ENCODE measurements around the gene ITGA1. TPM values are rescaled to one million over a fixed set of nuclear protein-coding genes. Genes with fewer than 3 reads are reported as not detected.

Gene ITGA1
- total RNA-seq, 1 experiment from 2014 or later = 26.4 TPM

DNA sequence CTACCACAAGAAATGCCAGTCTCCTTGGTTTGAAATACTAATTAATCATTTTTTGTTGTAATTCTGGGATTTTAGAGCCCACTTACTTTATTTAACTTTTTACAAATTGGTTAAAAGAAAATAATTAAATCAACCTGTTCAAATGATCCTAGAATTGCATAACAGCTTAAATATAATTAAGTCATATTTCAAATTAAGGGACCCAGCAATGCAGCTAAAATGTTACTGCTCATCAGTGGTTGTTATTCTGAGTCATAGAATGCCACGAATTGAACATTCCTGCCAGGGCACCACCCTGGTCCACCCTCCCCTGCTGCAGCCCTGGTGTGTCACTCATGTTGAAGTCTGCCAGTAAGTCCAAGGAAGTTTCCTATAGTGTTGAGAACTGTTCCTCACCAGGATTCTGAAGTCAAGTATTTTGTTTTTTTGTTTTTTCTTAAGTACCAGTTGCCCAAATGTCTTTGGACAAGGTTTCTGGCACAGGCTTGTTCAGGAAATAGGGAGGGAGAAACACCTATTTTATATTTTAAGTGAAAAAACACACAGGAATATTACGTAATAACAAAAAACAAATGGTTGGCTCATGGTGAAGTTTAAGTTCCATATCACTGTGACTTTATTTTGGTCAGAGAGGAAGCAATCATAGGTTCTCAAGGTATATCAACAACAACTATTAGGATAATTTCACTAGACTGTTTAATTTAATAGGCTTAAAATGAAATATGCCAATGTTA is 4.3 kb upstream of the ITGA1 start:
- Mint-ChIP-seq H3K27me3 (ENCODE audit: insufficient read depth, unreplicated experiment) (peaks cover 10% of the 10 kb centered on the region), H3K4me1 (ENCODE audit: low read depth, unreplicated experiment) (peaks cover 10% of the 10 kb centered on the region), H3K9me3 (ENCODE audit: unreplicated experiment) (no peaks in the 10 kb centered on the region), H3K27ac (ENCODE audit: unreplicated experiment) (no peak overlapping the region), H3K36me3 (ENCODE audit: insufficient read depth, unreplicated experiment) (peaks cover 6% of the 10 kb centered on the region), H3K4me3 (ENCODE audit: unreplicated experiment) (no peak overlapping the region)
- no peaks in the 10 kb centered on the region for H3K36me3 ChIP-seq (ENCODE audit: control insufficient read depth, insufficient read depth, low read length)
- no peaks in the 10 kb centered on the region for H3K9me3 ChIP-seq
- ChIA-PET POLR2A (no interaction called here), CTCF (no interaction called here)
- no peak overlapping the region for H3K4me3 ChIP-seq (ENCODE audit: low read depth, low read length)
- no peaks in the 10 kb centered on the region for H3K27me3 ChIP-seq (replicated peaks; ENCODE audit: control insufficient read depth, insufficient read depth, low read length)
- intact Hi-C loops (cut with micrococcal nuclease; ENCODE audit: unreplicated experiment) = no loop called here
- no peaks in the 10 kb centered on the region for H3K4me1 ChIP-seq
- no peak for DNase-seq
- no TSS peak for BruUV-seq (replicated peaks)
- TF ChIP-seq, protein P1, sequence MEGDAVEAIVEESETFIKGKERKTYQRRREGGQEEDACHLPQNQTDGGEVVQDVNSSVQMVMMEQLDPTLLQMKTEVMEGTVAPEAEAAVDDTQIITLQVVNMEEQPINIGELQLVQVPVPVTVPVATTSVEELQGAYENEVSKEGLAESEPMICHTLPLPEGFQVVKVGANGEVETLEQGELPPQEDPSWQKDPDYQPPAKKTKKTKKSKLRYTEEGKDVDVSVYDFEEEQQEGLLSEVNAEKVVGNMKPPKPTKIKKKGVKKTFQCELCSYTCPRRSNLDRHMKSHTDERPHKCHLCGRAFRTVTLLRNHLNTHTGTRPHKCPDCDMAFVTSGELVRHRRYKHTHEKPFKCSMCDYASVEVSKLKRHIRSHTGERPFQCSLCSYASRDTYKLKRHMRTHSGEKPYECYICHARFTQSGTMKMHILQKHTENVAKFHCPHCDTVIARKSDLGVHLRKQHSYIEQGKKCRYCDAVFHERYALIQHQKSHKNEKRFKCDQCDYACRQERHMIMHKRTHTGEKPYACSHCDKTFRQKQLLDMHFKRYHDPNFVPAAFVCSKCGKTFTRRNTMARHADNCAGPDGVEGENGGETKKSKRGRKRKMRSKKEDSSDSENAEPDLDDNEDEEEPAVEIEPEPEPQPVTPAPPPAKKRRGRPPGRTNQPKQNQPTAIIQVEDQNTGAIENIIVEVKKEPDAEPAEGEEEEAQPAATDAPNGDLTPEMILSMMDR (IDR thresholded peaks at IDR 0.05; ENCODE audit: insufficient read depth in 1 of 2, low read depth in 1 of 2, low read length in 1 of 2, severe bottlenecking in 1 of 2, unreplicated experiment in 1 of 2) = no peak

DNA sequence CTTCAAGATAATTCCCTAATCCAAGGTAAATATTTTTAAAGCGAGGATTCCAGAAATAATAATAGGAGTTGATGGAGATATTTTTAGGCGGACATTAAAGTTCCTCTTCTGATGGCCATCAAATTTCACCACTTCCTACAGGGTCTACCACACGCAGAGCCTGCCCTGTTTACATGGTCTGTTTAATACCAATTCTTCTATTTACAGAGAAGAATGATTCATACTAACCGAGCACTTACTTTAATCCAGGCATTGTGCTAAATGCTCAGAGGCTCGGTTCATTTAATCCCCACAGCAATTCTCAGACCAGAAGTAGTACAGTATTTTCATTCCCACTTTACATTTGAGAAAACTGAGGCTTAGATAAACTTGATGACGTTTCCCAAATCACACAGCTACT is 3.0 kb upstream of the ITGA1 start:
- Mint-ChIP-seq H3K27me3 (ENCODE audit: insufficient read depth, unreplicated experiment) (peaks cover 5% of the 10 kb centered on the region), H3K4me3 (ENCODE audit: unreplicated experiment) (no peak overlapping the region), H3K36me3 (ENCODE audit: insufficient read depth, unreplicated experiment) (peaks cover 6% of the 10 kb centered on the region), H3K4me1 (ENCODE audit: low read depth, unreplicated experiment) (peaks cover 18% of the 10 kb centered on the region), H3K9me3 (ENCODE audit: unreplicated experiment) (no peaks in the 10 kb centered on the region), H3K27ac (ENCODE audit: unreplicated experiment) (no peak overlapping the region)
- no peaks in the 10 kb centered on the region for H3K27me3 ChIP-seq (replicated peaks; ENCODE audit: control insufficient read depth, insufficient read depth, low read length)
- H3K9me3 ChIP-seq = no peaks in the 10 kb centered on the region
- peaks cover 8% of the 10 kb centered on the region for H3K4me1 ChIP-seq
- DNase-seq = no peak
- POLR2A ChIA-PET = no interaction called here
- H3K36me3 ChIP-seq (ENCODE audit: control insufficient read depth, insufficient read depth, low read length) = no peaks in the 10 kb centered on the region
- intact Hi-C loops (cut with micrococcal nuclease; ENCODE audit: unreplicated experiment) = no loop called here
- TF ChIP-seq, protein P1 (IDR thresholded peaks at IDR 0.05; ENCODE audit: insufficient read depth in 1 of 2, low read depth in 1 of 2, low read length in 1 of 2, severe bottlenecking in 1 of 2, unreplicated experiment in 1 of 2) = no peak
- CTCF ChIA-PET = no interaction called here
- H3K4me3 ChIP-seq (ENCODE audit: low read depth, low read length) = no peak overlapping the region
- BruUV-seq (replicated peaks) = no TSS peak

DNA sequence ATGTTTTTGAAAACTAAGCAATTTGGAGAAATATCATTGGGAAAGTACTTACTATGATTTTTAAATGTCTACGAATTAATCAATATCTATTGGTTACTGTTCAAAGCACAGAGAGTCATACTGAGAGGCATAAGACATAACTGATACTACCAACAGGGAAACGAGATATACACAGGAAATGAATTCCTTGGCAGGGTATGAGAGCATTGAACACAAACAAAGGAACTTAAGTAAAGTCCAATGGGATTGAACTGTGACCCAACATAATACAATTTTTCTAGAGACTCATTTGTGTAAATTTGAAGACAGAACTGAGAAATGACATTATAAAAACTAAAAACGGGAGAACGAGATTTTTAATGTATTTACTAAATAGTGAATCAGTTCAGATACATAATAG is 1.3 kb upstream of the ITGA1 start:
- Mint-ChIP-seq H3K9me3 (ENCODE audit: unreplicated experiment) (no peaks in the 10 kb centered on the region), H3K4me1 (ENCODE audit: low read depth, unreplicated experiment) (peaks cover 34% of the 10 kb centered on the region), H3K27me3 (ENCODE audit: insufficient read depth, unreplicated experiment) (peaks cover 5% of the 10 kb centered on the region), H3K36me3 (ENCODE audit: insufficient read depth, unreplicated experiment) (peaks cover 6% of the 10 kb centered on the region), H3K4me3 (ENCODE audit: unreplicated experiment) (peak overlapping the region; percentile 97), H3K27ac (ENCODE audit: unreplicated experiment) (no peak overlapping the region)
- intact Hi-C loops (cut with micrococcal nuclease; ENCODE audit: unreplicated experiment) = loop anchor here (2.0 kb wide), 1 partner anchor 202 kb away; the partner anchor contains the start of gene ITGA2
- peaks cover 13% of the 10 kb centered on the region for H3K4me1 ChIP-seq
- H3K36me3 ChIP-seq (ENCODE audit: control insufficient read depth, insufficient read depth, low read length) = no peaks in the 10 kb centered on the region
- no peak for DNase-seq
- no peaks in the 10 kb centered on the region for H3K27me3 ChIP-seq (replicated peaks; ENCODE audit: control insufficient read depth, insufficient read depth, low read length)
- ChIA-PET CTCF (interaction anchor here (2.3 to 2.4 kb wide), 2 partner anchors 13 to 129 kb away, joined by 21 to 23 read pairs; no protein-coding TSS in a partner anchor), POLR2A (no interaction called here)
- H3K9me3 ChIP-seq = no peaks in the 10 kb centered on the region
- H3K4me3 ChIP-seq (ENCODE audit: low read depth, low read length) = no peak overlapping the region
- BruUV-seq (replicated peaks) = no TSS peak
- TF ChIP-seq, protein P1 (IDR thresholded peaks at IDR 0.05; ENCODE audit: insufficient read depth in 1 of 2, low read depth in 1 of 2, low read length in 1 of 2, severe bottlenecking in 1 of 2, unreplicated experiment in 1 of 2) = no peak

Measured in Caco-2 (cell line).